Smooth muscle cell (in vitro differentiated cells): ENCODE results near the gene CYP2C19. TPM values are rescaled to one million over a fixed set of nuclear protein-coding genes. Genes with fewer than 3 reads are reported as not detected.

Experiments
- DNase-seq: peaks from one replicate; lab custom pipeline; 2025; ENCODE audit not compliant: unreplicated experiment; lab: John Stamatoyannopoulos, UW
- H2AFZ ChIP-seq: fragments of 200-600 bp; sonication (generic); 2 replicates; pipeline ENCODE4 v1.6.0; 2016; ENCODE audit warnings: antibody characterized with exemption, low read depth, mild to moderate bottlenecking
- H3F3A ChIP-seq: fragments of 200-600 bp; sonication (generic); 2 replicates; pipeline ENCODE4 v1.6.0; 2017; ENCODE audit warnings: antibody characterized with exemption, low read depth
- H3K27ac ChIP-seq: fragments of 200-600 bp; sonication (generic); 2 replicates; pipeline ENCODE4 v1.5.1; 2016; ENCODE audit warnings: low read depth, mild to moderate bottlenecking
- H3K27me3 ChIP-seq: fragments of 200-600 bp; sonication (generic); 2 replicates; pipeline ENCODE4 v1.6.1; 2016; ENCODE audit warnings: low read depth, mild to moderate bottlenecking
- H3K36me3 ChIP-seq: fragments of 200-600 bp; sonication (generic); 2 replicates; pipeline ENCODE4 v1.5.1; 2016; ENCODE audit warnings: low read depth
- H3K4me1 ChIP-seq: fragments of 200-600 bp; sonication (generic); 2 replicates; pipeline ENCODE4 v1.5.1; 2016; ENCODE audit warnings: low read depth
- H3K4me2 ChIP-seq: fragments of 200-600 bp; sonication (generic); 2 replicates; pipeline ENCODE4 v1.6.0; 2016; ENCODE audit warnings: mild to moderate bottlenecking
- H3K4me3 ChIP-seq: fragments of 200-600 bp; sonication (generic); 2 replicates; pipeline ENCODE4 v1.5.1; 2016; ENCODE audit warnings: mild to moderate bottlenecking
- H3K79me2 ChIP-seq: fragments of 200-600 bp; sonication (generic); 2 replicates; pipeline ENCODE4 v1.6.0; 2016; ENCODE audit warnings: low read depth, mild to moderate bottlenecking
- H3K9ac ChIP-seq: fragments of 200-600 bp; sonication (generic); 2 replicates; pipeline ENCODE4 v1.6.0; 2016; ENCODE audit warnings: low read depth
- H3K9me3 ChIP-seq: fragments of 200-600 bp; sonication (generic); replicated peaks from 2 replicates; pipeline ENCODE4 v1.5.1; 2016; ENCODE audit warnings: low read depth
- H4K20me1 ChIP-seq: fragments of 200-600 bp; sonication (generic); 2 replicates; pipeline ENCODE4 v1.6.0; 2016; ENCODE audit warnings: low read depth
- WGBS: methylation state at CpG from one replicate; pipeline ENCODE4 v1.1.7; 2016; ENCODE audit warnings: low lambda C conversion rate; 5-methylcytosine and 5-hydroxymethylcytosine counted together
- polyA plus RNA-seq: library from polyadenylated mRNA; unstranded; fragments of >200 nt; fragmentation: Nextera tagmentation; extraction: Ambion mirVana; gene quantifications from 2 replicates; pipeline ENCODE4 v1.2.1, GENCODE V29; 2016
- total RNA-seq: library from RNA; depleted of rRNA; stranded (reverse); fragments of >200 nt; gene quantifications from 2 replicates; pipeline ENCODE4 v1.2.3, GENCODE V29; 2014
- TF ChIP-seq, protein P1 (sequence below): fragments of 200-600 bp; sonication (generic); IDR thresholded peaks from 2 replicates; pipeline ENCODE4 v1.5.1; 2017; ENCODE audit warnings: borderline replicate concordance, mild to moderate bottlenecking, antibody characterized with exemption; ENCODE audit not compliant: insufficient read depth, poor library complexity, severe bottlenecking

The CYP2C19 gene
- total and polyA plus RNA-seq, 2 experiments from 2014 or later = 0.10 to 0.76 TPM

DNA sequence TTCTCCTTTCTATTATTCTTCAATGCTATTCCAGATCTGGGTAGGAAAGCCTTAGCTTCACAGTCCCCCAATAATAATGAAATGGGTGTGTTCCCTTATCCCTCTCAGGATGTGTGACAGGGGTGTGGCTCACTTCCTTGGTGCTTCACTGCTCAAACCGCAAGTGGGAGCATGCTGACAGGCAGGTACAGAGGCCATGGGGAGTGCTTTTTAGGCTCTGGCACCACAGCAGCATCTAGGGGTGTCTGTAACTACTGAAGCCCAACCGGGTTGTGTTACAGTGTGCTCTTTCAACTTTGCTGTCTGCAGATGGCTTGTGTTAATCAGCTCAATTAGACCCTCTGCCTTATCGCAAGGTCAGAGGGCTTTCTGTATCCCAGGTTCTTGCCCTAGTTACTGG lies 96.6 kb downstream of the CYP2C19 start:
- TF ChIP-seq, protein P1, sequence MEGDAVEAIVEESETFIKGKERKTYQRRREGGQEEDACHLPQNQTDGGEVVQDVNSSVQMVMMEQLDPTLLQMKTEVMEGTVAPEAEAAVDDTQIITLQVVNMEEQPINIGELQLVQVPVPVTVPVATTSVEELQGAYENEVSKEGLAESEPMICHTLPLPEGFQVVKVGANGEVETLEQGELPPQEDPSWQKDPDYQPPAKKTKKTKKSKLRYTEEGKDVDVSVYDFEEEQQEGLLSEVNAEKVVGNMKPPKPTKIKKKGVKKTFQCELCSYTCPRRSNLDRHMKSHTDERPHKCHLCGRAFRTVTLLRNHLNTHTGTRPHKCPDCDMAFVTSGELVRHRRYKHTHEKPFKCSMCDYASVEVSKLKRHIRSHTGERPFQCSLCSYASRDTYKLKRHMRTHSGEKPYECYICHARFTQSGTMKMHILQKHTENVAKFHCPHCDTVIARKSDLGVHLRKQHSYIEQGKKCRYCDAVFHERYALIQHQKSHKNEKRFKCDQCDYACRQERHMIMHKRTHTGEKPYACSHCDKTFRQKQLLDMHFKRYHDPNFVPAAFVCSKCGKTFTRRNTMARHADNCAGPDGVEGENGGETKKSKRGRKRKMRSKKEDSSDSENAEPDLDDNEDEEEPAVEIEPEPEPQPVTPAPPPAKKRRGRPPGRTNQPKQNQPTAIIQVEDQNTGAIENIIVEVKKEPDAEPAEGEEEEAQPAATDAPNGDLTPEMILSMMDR = no peak
- Histone ChIP-seq H3K4me1 (no peaks in the 10 kb centered on the region), H3K36me3 (no peaks in the 10 kb centered on the region), H3K27ac (no peak overlapping the region), H3K4me2 (no peak overlapping the region), H2AFZ (no peak overlapping the region), H3K4me3 (no peak overlapping the region), H3K9ac (no peak overlapping the region), H3K27me3 (no peaks in the 10 kb centered on the region), H4K20me1 (no peaks in the 10 kb centered on the region), H3K9me3 (no peaks in the 10 kb centered on the region), H3K79me2 (no peaks in the 10 kb centered on the region), H3F3A (no peaks in the 10 kb centered on the region)
- DNase-seq = no peak
- WGBS = 81% methylated on average over 3 of the region's 3 CpGs

DNA sequence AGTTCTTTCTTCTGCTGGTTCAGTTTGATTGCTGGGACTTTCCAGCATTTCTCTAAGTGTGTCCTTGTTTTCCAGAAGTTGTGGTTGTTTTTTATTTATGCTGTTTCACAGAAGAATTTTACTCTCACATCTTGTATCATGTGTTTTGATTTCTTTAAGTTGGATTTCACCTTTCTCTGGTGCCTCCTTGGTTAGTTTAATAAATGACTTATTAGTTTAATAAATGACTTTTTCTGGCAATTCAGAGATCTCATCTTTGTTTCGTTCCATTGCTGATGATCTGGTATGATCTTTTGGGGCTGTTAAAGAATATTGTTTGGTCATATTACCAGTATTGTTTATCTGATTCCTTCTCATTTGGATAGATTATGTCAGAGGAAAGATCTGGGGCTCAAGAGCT lies 116.2 kb downstream of the CYP2C19 start:
- Histone ChIP-seq H3K9ac (no peak overlapping the region), H3F3A (no peaks in the 10 kb centered on the region), H3K4me3 (no peak overlapping the region), H4K20me1 (no peaks in the 10 kb centered on the region), H3K36me3 (no peaks in the 10 kb centered on the region), H2AFZ (no peak overlapping the region), H3K4me1 (peaks cover 3% of the 10 kb centered on the region), H3K27ac (no peak overlapping the region), H3K79me2 (no peaks in the 10 kb centered on the region), H3K27me3 (no peaks in the 10 kb centered on the region), H3K4me2 (no peak overlapping the region), H3K9me3 (no peaks in the 10 kb centered on the region)
- DNase-seq = no peak
- WGBS = 91% methylated on average over 1 of the region's 1 CpG
- TF ChIP-seq, protein P1 = no peak

DNA sequence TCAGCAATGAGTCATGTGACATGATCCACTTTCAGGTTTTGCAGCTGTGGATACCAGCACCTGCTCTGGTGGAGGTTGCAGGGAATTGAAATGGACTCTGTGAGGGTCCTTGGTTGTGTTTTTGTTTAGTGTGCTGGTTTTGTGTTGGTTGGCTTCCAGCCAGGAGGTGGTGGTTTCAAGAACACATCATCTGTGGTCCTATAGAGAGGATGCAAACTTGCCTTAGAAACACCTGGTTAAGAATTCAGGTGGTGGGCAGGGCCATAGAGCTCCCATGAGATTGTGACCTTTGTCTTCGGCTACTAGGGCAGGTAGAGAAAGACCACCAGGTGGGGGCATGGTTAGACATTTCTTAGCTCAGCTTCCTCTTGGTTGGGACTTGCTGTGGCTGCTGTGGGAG lies 116.7 kb downstream of the CYP2C19 start:
- H3K4me1 ChIP-seq = peaks cover 3% of the 10 kb centered on the region
- no peak overlapping the region for H3K9ac ChIP-seq
- no peak overlapping the region for H3K4me2 ChIP-seq
- no peaks in the 10 kb centered on the region for H3K36me3 ChIP-seq
- DNase-seq = no peak
- WGBS = 95% methylated on average over 1 of the region's 1 CpG
- H3K27me3 ChIP-seq = no peaks in the 10 kb centered on the region
- no peaks in the 10 kb centered on the region for H3K9me3 ChIP-seq
- no peaks in the 10 kb centered on the region for H3F3A ChIP-seq
- no peak overlapping the region for H2AFZ ChIP-seq
- H3K79me2 ChIP-seq = no peaks in the 10 kb centered on the region
- TF ChIP-seq, protein P1 = no peak
- H4K20me1 ChIP-seq = no peaks in the 10 kb centered on the region
- H3K27ac ChIP-seq = no peak overlapping the region
- H3K4me3 ChIP-seq = no peak overlapping the region

DNA sequence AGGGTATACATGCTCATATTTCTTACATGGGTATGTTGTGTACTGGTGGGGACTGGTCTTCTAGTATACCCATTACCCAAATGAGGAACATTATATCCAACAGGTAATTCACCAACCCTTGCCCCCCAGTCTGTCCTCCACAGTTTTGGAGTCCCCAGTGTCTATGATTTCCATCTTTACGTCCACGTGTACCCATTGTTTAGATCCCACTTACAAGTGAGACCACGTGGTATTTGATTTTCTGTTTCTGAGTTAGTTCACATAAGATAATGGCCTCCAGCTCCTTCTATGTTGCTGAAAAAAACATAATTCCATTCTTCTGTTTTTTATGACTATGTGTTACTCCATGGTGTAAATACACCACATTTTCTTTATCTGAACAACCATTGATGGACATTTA lies 126.6 kb downstream of the CYP2C19 start:
- no peaks in the 10 kb centered on the region for H3K27me3 ChIP-seq
- H3F3A ChIP-seq = no peaks in the 10 kb centered on the region
- 83% methylated on average over 3 of the region's 3 CpGs for WGBS
- H3K9me3 ChIP-seq = no peaks in the 10 kb centered on the region
- no peaks in the 10 kb centered on the region for H3K79me2 ChIP-seq
- H3K4me3 ChIP-seq = no peak overlapping the region
- TF ChIP-seq, protein P1 = no peak
- H3K36me3 ChIP-seq = no peaks in the 10 kb centered on the region
- H2AFZ ChIP-seq = no peak overlapping the region
- H3K9ac ChIP-seq = no peak overlapping the region
- H3K27ac ChIP-seq = no peak overlapping the region
- no peak overlapping the region for H3K4me2 ChIP-seq
- no peaks in the 10 kb centered on the region for H4K20me1 ChIP-seq
- no peaks in the 10 kb centered on the region for H3K4me1 ChIP-seq
- DNase-seq = no peak
